Measurements from ENCODE around the gene CERS3. TPM values are rescaled to one million over a fixed set of nuclear protein-coding genes. Genes with fewer than 3 reads are reported as not detected.
A peak's percentile ranks its signal among the peaks of the same experiment; 100 is the strongest.

The CERS3 gene
- total RNA-seq, 1 experiment from 2014 or later = not detected

DNA sequence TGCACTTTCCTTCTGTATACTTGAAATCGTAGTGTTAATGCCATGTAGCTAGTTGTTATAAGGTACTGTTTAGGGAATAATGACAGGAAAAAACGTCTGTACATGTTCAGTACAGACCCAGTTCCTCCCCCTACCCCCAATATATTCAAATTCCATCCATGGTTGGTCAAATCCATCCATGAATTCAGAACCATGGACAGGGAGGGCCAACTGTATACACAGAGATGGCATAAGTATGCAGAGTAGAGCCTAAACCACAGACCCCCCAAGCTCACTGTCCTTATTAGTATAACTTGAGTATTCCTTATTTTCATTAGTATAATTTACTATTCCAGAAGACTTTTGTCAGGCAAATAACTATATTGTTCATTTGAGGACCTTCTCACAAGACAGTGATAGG is 135.7 kb downstream of the CERS3 start:
- no peak for DNase-seq (ENCODE audit: low read depth, low spot score)
- intact Hi-C loops (cut with micrococcal nuclease; ENCODE audit: unreplicated experiment) (no loop called here), in situ Hi-C loops (cut with HindIII; ENCODE audit: low pct_unique_long_range_greater_than_20kb, low sequenced_read_pairs) (no loop called here)
- Histone ChIP-seq H3K9me3 (ENCODE audit: control insufficient read depth, insufficient read depth, low read depth, low read length) (peaks cover 3% of the 10 kb centered on the region; the same call in 1 of the 2 replicates), H3K36me3 (ENCODE audit: control insufficient read depth, insufficient read depth, low read length) (no peaks in the 10 kb centered on the region), H3K4me1 (ENCODE audit: control insufficient read depth, insufficient read depth, low read length) (no peaks in the 10 kb centered on the region), H3K27me3 (ENCODE audit: control insufficient read depth, insufficient read depth, low read length) (no peaks in the 10 kb centered on the region), H3K27ac (ENCODE audit: low read length) (no peak overlapping the region), H3K4me3 (ENCODE audit: low read depth in 2 of 2, low read length in 2 of 2) (no peak overlapping the region)
- BruUV-seq (replicated peaks) = no TSS peak
- TF ChIP-seq SIN3A (IDR thresholded peaks at IDR 0.05; ENCODE audit: borderline replicate concordance, insufficient read depth, low read depth, low read length) (no peak), POLR2AphosphoS5 (IDR thresholded peaks at IDR 0.05; ENCODE audit: low read depth, low read length) (no peak), TCF7L2 (IDR thresholded peaks at IDR 0.05; ENCODE audit: low read depth, low read length) (no peak)
- TF ChIP-seq, protein P1, sequence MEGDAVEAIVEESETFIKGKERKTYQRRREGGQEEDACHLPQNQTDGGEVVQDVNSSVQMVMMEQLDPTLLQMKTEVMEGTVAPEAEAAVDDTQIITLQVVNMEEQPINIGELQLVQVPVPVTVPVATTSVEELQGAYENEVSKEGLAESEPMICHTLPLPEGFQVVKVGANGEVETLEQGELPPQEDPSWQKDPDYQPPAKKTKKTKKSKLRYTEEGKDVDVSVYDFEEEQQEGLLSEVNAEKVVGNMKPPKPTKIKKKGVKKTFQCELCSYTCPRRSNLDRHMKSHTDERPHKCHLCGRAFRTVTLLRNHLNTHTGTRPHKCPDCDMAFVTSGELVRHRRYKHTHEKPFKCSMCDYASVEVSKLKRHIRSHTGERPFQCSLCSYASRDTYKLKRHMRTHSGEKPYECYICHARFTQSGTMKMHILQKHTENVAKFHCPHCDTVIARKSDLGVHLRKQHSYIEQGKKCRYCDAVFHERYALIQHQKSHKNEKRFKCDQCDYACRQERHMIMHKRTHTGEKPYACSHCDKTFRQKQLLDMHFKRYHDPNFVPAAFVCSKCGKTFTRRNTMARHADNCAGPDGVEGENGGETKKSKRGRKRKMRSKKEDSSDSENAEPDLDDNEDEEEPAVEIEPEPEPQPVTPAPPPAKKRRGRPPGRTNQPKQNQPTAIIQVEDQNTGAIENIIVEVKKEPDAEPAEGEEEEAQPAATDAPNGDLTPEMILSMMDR (IDR thresholded peaks at IDR 0.05) = no peak
- TF ChIP-seq, protein P2, sequence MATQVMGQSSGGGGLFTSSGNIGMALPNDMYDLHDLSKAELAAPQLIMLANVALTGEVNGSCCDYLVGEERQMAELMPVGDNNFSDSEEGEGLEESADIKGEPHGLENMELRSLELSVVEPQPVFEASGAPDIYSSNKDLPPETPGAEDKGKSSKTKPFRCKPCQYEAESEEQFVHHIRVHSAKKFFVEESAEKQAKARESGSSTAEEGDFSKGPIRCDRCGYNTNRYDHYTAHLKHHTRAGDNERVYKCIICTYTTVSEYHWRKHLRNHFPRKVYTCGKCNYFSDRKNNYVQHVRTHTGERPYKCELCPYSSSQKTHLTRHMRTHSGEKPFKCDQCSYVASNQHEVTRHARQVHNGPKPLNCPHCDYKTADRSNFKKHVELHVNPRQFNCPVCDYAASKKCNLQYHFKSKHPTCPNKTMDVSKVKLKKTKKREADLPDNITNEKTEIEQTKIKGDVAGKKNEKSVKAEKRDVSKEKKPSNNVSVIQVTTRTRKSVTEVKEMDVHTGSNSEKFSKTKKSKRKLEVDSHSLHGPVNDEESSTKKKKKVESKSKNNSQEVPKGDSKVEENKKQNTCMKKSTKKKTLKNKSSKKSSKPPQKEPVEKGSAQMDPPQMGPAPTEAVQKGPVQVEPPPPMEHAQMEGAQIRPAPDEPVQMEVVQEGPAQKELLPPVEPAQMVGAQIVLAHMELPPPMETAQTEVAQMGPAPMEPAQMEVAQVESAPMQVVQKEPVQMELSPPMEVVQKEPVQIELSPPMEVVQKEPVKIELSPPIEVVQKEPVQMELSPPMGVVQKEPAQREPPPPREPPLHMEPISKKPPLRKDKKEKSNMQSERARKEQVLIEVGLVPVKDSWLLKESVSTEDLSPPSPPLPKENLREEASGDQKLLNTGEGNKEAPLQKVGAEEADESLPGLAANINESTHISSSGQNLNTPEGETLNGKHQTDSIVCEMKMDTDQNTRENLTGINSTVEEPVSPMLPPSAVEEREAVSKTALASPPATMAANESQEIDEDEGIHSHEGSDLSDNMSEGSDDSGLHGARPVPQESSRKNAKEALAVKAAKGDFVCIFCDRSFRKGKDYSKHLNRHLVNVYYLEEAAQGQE (IDR thresholded peaks at IDR 0.05; ENCODE audit: insufficient read depth in 1 of 2, low read depth in 2 of 2, low read length in 1 of 2) = peak in 1 of 2 experiments; percentile 71; a peak in 2 of 4 replicates
- no peak for ATAC-seq
- POLR2A ChIA-PET = no interaction called here
- CTCF ChIA-PET = no interaction called here

DNA sequence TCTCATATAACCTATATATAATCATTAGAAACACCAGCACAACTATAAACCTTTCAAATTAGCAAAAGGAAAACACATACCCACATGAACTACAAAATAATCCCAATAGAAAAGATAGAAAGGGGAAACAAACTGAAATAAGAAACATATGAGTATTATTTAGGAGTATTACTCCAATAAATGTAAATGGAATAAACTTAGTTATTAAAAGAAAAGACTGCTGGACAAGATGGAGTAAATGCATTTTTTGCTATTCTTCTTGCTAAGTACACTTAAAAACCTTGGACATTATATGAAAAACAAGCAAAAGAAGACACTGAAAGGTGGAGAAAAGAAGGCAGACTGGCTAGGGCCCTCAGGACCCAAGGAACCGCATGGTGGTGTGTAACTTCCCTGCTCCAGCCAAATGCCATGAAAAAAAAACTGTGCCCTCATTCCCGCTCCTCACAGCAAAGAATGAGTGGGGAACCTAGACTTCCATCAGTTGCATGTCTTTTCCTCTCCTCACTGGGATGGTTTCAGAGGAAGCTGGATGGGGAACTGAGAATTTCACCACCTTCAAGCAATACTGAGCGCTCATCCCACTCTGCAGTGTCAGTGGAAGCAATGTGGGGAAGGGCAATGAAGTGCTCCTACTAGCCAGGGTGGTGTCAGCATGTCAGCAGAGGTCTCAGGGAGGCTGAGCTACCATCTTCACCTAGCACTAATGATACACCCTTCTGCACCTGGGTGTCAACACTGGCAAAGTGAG is 143.3 kb downstream of the CERS3 start:
- H3K36me3 ChIP-seq (ENCODE audit: control insufficient read depth, insufficient read depth, low read length) = no peaks in the 10 kb centered on the region
- DNase-seq (ENCODE audit: low read depth, low spot score) (no peak), ATAC-seq (no peak)
- H3K27me3 ChIP-seq (ENCODE audit: control insufficient read depth, insufficient read depth, low read length) = no peaks in the 10 kb centered on the region
- CTCF ChIA-PET = no interaction called here
- in situ Hi-C loops (cut with HindIII; ENCODE audit: low pct_unique_long_range_greater_than_20kb, low sequenced_read_pairs) (no loop called here), intact Hi-C loops (cut with micrococcal nuclease; ENCODE audit: unreplicated experiment) (no loop called here)
- POLR2A ChIA-PET = no interaction called here
- no peaks in the 10 kb centered on the region for H3K4me1 ChIP-seq (ENCODE audit: control insufficient read depth, insufficient read depth, low read length)
- peaks cover 6% of the 10 kb centered on the region; the same call in 1 of the 2 replicates for H3K9me3 ChIP-seq (ENCODE audit: control insufficient read depth, insufficient read depth, low read depth, low read length)
- TF ChIP-seq, protein P2 (IDR thresholded peaks at IDR 0.05; ENCODE audit: insufficient read depth in 1 of 2, low read depth in 2 of 2, low read length in 1 of 2) = no peak
- TF ChIP-seq, protein P1 (IDR thresholded peaks at IDR 0.05) = no peak
- no peak for TF ChIP-seq POLR2AphosphoS5 (IDR thresholded peaks at IDR 0.05; ENCODE audit: low read depth, low read length)
- TF ChIP-seq SIN3A (IDR thresholded peaks at IDR 0.05; ENCODE audit: borderline replicate concordance, insufficient read depth, low read depth, low read length) = no peak
- TF ChIP-seq TCF7L2 (IDR thresholded peaks at IDR 0.05; ENCODE audit: low read depth, low read length) = no peak
- BruUV-seq (replicated peaks) = no TSS peak
- no peak overlapping the region for H3K4me3 ChIP-seq (ENCODE audit: low read depth in 2 of 2, low read length in 2 of 2)
- no peak overlapping the region for H3K27ac ChIP-seq (ENCODE audit: low read length)

Measured in Panc1 (cell line).